SH-SY5Y (cell line): ENCODE data around the gene SERPINI1.

Experiments
- GATA2 ChIP-seq: IDR thresholded peaks from 2 replicates; pipeline ENCODE4 v1.6.1; 2011; ENCODE audit warnings: mild to moderate bottlenecking, low read depth, low read length
- GATA3 ChIP-seq: IDR thresholded peaks from 2 replicates; pipeline ENCODE4 v1.6.1; 2011; ENCODE audit warnings: low read depth, mild to moderate bottlenecking, low read length, moderate library complexity

GRCh38 chr3:167723025-167723512 lies 12.5 kb upstream of the SERPINI1 start:
- TF ChIP-seq GATA2 (no peak), GATA3 (no peak)
